Measurements from ENCODE around the gene ANO6.
"Not testable (repeated sequence)": the region's sequence is repeated elsewhere in the genome, so short reads cannot be mapped to it uniquely, and the experiment has no call there.

The ANO6 gene

DNA sequence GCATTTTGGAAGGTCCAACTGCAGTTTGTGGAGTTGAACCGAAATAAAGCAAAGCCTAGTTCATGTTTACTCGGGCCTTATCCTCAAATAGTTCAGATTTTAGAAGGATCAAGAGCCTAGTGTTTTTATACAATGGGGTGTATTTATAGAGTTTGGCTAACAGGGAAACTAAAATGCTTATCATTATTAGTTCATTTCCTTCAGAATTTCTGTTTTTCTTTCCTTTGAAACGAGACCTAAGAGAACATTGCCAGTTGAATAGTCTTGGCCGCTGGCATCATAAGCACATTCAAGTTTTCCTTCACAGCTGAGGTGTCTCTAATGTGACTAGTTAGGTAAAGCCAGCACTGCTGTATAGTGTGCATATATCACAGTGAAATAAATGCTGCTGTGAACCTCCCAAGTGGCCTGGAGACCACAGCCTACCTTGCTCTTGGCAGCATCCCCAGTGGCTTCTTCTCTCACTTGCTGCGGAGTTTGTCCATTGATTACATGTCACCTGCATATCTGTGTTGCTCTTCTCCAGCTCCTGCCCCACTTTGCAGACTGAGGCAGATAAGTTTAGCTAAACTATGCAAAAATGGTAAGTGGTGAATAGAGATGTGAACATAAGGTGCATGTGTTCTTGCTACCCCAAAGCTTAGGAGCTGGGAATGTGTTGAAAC is 88.8 kb downstream of the ANO6 start:
- no peak overlapping the region for H3K27ac ChIP-seq
- TF ChIP-seq, protein P1, sequence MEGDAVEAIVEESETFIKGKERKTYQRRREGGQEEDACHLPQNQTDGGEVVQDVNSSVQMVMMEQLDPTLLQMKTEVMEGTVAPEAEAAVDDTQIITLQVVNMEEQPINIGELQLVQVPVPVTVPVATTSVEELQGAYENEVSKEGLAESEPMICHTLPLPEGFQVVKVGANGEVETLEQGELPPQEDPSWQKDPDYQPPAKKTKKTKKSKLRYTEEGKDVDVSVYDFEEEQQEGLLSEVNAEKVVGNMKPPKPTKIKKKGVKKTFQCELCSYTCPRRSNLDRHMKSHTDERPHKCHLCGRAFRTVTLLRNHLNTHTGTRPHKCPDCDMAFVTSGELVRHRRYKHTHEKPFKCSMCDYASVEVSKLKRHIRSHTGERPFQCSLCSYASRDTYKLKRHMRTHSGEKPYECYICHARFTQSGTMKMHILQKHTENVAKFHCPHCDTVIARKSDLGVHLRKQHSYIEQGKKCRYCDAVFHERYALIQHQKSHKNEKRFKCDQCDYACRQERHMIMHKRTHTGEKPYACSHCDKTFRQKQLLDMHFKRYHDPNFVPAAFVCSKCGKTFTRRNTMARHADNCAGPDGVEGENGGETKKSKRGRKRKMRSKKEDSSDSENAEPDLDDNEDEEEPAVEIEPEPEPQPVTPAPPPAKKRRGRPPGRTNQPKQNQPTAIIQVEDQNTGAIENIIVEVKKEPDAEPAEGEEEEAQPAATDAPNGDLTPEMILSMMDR (conservative IDR thresholded peaks at IDR 0.05) = no peak
- no peak for TF ChIP-seq ZFX (IDR thresholded peaks at IDR 0.05)

DNA sequence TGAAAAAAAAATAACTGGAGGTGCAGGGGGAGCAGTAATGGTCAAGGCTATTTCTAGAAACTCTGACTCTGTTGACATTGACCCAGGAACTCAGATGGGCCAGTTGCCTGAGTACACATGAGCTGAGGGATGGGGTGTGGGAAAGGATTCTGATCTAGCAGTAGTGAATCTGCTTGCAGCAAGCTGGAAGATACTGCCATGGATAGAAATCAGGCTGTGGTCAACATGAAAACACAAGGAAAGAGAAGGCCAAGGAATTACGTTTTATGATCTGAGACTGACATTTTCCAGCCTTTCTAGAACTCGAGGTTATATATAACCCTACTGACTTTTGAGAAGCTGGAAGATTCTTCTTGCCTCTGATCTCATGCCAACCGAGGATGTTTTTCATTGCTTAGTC is 90.0 kb downstream of the ANO6 start:
- H3K27ac ChIP-seq = no peak overlapping the region
- no peak for TF ChIP-seq ZFX (IDR thresholded peaks at IDR 0.05)
- TF ChIP-seq, protein P1 (conservative IDR thresholded peaks at IDR 0.05) = no peak

DNA sequence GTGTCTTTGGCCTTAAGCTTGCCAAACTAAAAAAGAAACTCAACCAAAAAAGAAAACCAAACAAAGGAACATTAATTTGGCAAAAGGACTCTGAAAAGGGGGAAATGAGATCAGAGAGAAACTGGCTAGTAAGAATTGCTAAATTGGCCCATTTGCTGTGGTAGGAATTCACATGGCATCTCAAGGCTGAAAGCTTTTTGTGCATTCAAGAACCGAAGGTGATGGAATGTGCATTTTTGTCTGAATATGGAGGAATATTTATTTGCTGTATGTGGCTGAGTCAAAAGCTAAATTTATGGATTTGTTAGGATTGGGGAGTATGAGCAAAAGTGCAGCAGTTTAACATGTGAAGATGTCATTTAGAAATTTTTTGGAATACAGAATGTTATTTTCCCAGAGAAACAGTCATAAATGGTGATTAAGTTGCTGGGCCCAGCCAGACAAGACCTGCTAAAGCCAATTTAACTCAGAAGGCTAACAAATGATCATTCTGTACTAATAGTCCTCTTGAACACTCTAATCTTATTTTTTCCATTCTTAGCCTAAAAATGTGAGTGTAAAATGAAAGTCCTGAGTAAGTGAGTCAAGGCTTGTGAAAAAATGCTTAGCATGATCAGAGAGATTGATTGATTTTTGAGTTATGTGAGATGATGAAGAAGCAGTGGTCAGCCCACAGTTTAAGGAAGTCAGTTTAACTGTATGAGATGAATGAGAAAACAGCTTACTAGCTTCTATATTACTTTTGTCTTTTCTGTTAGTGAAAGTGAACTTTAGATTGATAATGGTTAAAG is 94.1 kb downstream of the ANO6 start:
- TF ChIP-seq, protein P1 (conservative IDR thresholded peaks at IDR 0.05) = no peak
- TF ChIP-seq ZFX (IDR thresholded peaks at IDR 0.05) = no peak
- H3K27ac ChIP-seq = no peak overlapping the region

DNA sequence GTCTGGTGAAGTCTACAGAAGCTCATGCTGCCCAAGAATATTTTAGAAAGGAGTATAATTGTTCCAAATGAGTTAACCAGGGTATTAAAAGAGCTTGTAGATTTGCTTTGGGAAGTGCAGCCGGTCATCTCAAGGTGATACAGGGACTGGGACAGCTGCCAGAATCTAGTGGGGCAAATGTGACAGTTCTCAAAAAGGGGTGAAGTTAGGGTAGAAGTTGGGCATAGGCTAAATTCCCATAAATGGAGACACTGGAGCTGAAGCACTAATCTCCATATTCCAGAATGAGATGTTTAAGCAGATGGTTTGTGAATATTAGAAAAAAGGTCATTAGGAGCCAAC is 94.7 kb downstream of the ANO6 start:
- TF ChIP-seq, protein P1 (conservative IDR thresholded peaks at IDR 0.05) = no peak
- no peak for TF ChIP-seq ZFX (IDR thresholded peaks at IDR 0.05)

DNA sequence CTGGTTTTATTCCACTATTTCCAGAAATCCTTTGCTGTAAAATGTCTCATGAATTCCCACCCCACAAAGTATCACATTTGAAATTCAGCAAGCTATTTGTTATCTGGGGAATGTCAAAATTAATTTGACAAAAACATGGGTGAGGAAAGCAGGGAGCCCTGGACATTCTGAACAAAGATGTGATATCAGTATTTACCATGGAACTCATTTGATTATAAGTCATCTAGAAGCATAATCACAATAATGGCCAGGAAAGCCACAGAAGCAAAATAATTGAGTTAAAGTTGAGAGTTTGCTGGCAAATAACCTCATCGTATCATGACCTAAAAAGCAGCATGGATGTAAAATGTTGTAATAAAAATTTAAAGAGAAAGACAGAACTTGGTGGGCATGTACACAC is 96.1 kb downstream of the ANO6 start:
- no peak overlapping the region for H3K27ac ChIP-seq
- TF ChIP-seq, protein P1 (conservative IDR thresholded peaks at IDR 0.05) = no peak
- TF ChIP-seq ZFX (IDR thresholded peaks at IDR 0.05) = no peak

More for the DNA sequence above, 94.7 kb downstream of the ANO6 start:
- no peak overlapping the region for H3K27ac ChIP-seq

DNA sequence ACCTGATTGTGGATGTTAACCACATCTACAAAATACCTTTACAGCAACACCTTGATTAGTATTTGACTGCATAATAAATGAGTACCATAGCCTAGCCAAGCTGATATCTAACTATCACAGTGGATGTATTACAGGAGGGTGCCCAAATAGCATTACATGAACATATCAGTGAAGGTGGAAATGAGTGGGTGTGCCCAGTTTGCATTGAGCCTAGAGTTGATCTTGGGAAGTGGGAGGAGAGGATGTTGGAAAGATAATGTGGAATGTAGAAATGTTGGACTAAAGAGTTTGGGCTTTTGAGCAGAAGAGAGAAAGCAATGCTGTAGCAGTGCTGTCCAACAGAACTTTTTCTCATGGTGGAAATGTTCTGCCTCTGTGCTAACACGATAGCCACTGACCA is 98.9 kb downstream of the ANO6 start:
- no peak for TF ChIP-seq ZFX (IDR thresholded peaks at IDR 0.05)
- TF ChIP-seq, protein P1 (conservative IDR thresholded peaks at IDR 0.05) = no peak

DNA sequence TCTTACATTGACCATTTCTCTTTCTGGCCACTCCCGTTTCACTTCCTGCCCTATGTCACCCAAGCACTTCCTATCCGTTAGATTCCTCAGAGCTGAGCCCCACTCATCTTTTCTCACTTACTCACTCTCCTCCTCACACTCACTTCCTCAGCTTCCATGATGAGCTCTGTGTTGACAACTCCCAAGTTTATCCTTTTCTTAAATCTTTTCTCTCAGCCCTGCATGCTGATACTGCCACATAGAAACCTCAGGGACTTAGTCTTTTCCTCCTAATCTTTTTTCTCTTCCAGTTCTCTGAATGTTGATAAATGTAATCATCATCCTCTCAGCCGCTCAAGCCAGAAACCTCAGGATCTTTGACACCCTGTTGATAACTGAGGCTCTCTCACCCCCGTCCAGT is 99.6 kb downstream of the ANO6 start:
- H3K27ac ChIP-seq = no peak overlapping the region
- TF ChIP-seq, protein P1 (conservative IDR thresholded peaks at IDR 0.05) = no peak
- TF ChIP-seq ZFX (IDR thresholded peaks at IDR 0.05) = no peak

More for the DNA sequence above, 98.9 kb downstream of the ANO6 start:
- no peak overlapping the region for H3K27ac ChIP-seq

DNA sequence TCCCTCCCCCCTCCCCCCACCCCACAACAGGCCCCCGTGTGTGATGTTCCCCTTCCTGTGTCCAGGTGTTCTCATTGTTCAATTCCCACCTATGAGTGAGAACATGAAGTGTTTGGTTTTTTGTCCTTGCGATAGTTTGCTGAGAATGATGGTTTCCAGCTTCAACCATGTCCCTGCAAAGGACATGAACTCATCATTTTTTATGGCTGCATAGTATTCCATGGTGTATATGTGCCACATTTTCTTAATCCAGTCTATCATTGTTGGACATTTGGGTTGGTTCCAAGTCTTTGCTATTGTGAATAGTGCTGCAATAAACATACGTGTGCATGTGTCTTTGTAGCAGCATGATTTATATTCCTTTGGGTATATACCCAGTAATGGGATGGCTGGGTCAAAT is 101.4 kb downstream of the ANO6 start:
- not testable (repeated sequence) for H3K27ac ChIP-seq
